ENCODE data around the gene CSF3. TPM values are rescaled to one million over a fixed set of nuclear protein-coding genes. Genes with fewer than 3 reads are reported as not detected.

CSF3 gene
- total RNA-seq, 1 experiment from 2014 or later = not detected

DNA sequence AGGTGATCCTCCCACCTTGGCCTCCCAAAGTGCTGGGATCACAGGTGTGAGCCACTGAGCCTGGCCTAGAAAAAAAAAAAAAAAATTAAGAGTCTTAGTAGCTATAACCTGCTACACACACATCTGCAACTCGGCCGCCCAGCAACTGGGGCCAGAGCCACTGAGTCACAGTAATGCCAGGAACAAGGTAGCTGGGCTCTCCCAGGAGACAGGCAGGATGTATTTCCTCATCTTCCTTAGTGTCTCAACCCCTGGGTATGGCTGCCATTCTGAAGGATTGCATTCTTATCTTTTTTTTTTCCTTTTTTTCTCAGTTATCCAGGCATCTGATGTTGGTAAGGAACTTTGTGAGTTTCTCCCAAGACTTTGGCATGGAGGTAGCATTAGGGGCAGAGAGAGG, 41.7 kb upstream of the CSF3 start:
- RAD21 ChIA-PET (ENCODE audit: low non-redundant PET in 1 of 2, low total read pairs in 2 of 2, uncharacterized antibody in 2 of 2, unreplicated experiment in 2 of 2) = no interaction called here
- Histone ChIP-seq H4K20me1 (ENCODE audit: insufficient read depth) (no peaks in the 10 kb centered on the region), H3K27me3 (ENCODE audit: insufficient read depth, low read length) (peaks cover 9% of the 10 kb centered on the region; the same call in 1 of the 2 replicates), H3K9ac (ENCODE audit: low read length) (no peak overlapping the region), H3K4me1 (ENCODE audit: control insufficient read depth in 1 of 2, insufficient read depth in 2 of 2, low read length in 2 of 2) (no peaks in the 10 kb centered on the region), H3K9me3 (ENCODE audit: control insufficient read depth in 1 of 2, insufficient read depth in 1 of 2, low read depth in 1 of 2, low read length in 2 of 2) (no peaks in the 10 kb centered on the region), H3K36me3 (ENCODE audit: control insufficient read depth in 1 of 2, insufficient read depth in 2 of 2, low read length in 2 of 2) (no peaks in the 10 kb centered on the region), H3K9me2 (ENCODE audit: insufficient read depth) (no peaks in the 10 kb centered on the region), H3K4me2 (ENCODE audit: low read length) (no peak overlapping the region), H3K79me2 (ENCODE audit: insufficient read depth, low read length) (no peaks in the 10 kb centered on the region), H3K4me3 (replicated peaks in 1 of 2; ENCODE audit: low read depth in 1 of 2, low read length in 2 of 2) (no peak overlapping the region), H3K27ac (ENCODE audit: low read depth, low read length) (no peak overlapping the region), H2AFZ (ENCODE audit: low read depth, low read length, poor library complexity, severe bottlenecking) (no peak overlapping the region)
- TF ChIP-seq, protein P1, sequence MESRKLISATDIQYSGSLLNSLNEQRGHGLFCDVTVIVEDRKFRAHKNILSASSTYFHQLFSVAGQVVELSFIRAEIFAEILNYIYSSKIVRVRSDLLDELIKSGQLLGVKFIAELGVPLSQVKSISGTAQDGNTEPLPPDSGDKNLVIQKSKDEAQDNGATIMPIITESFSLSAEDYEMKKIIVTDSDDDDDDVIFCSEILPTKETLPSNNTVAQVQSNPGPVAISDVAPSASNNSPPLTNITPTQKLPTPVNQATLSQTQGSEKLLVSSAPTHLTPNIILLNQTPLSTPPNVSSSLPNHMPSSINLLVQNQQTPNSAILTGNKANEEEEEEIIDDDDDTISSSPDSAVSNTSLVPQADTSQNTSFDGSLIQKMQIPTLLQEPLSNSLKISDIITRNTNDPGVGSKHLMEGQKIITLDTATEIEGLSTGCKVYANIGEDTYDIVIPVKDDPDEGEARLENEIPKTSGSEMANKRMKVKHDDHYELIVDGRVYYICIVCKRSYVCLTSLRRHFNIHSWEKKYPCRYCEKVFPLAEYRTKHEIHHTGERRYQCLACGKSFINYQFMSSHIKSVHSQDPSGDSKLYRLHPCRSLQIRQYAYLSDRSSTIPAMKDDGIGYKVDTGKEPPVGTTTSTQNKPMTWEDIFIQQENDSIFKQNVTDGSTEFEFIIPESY (IDR thresholded peaks at IDR 0.05; ENCODE audit: extremely low read depth, insufficient replicate concordance, low read length) = no peak
- TF ChIP-seq, protein P2, sequence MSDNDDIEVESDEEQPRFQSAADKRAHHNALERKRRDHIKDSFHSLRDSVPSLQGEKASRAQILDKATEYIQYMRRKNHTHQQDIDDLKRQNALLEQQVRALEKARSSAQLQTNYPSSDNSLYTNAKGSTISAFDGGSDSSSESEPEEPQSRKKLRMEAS (IDR thresholded peaks at IDR 0.05) = no peak
- TF ChIP-seq, protein P3, sequence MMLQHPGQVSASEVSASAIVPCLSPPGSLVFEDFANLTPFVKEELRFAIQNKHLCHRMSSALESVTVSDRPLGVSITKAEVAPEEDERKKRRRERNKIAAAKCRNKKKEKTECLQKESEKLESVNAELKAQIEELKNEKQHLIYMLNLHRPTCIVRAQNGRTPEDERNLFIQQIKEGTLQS (IDR thresholded peaks at IDR 0.05) = no peak
- TF ChIP-seq TCF7L2 (IDR thresholded peaks at IDR 0.05; ENCODE audit: borderline replicate concordance, extremely low read depth, insufficient read depth, insufficient read length) (no peak), JUND (IDR thresholded peaks at IDR 0.05) (no peak), SP1 (IDR thresholded peaks at IDR 0.05; ENCODE audit: low read depth) (no peak)
- intact Hi-C loops (cut with micrococcal nuclease) = no loop called here
- CTCF ChIA-PET = interaction anchor here (0.6 kb wide), 1 partner anchor 15 kb away, joined by 4 read pairs; no protein-coding TSS in a partner anchor
- ATAC-seq (no peak), DNase-seq (ENCODE audit: low read depth, low spot score) (no peak)
- POLR2A ChIA-PET = no interaction called here
- BruUV-seq (replicated peaks) = no TSS peak

DNA sequence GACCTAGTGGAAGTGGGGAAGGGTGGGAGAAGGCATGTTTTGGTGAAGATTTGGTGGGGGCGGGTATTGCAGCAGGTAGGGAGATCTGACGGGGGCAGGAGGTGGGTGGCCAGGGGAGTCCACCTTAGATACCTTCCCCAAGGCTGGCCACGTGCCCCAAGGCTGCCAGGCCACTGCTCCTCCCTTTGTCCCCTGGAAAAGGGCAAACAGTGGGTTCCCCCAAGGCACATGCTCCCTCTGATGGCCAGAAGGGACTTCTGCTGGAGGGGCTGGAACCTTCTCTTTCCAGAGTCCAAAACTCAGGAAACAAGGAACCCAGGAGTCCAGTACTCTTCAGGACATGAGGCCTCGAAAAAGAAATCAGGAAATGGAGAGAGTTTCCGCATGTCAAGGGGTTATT, 40.8 kb upstream of the CSF3 start:
- Histone ChIP-seq H3K79me2 (ENCODE audit: insufficient read depth, low read length) (no peaks in the 10 kb centered on the region), H2AFZ (ENCODE audit: low read depth, low read length, poor library complexity, severe bottlenecking) (no peak overlapping the region), H3K4me3 (replicated peaks in 1 of 2; ENCODE audit: low read depth in 1 of 2, low read length in 2 of 2) (no peak overlapping the region), H3K4me2 (ENCODE audit: low read length) (no peak overlapping the region), H3K4me1 (ENCODE audit: control insufficient read depth in 1 of 2, insufficient read depth in 2 of 2, low read length in 2 of 2) (peaks cover 2 to 4% of the 10 kb centered on the region in 2 experiments; a peak in 2 of 4 replicates), H3K36me3 (ENCODE audit: control insufficient read depth in 1 of 2, insufficient read depth in 2 of 2, low read length in 2 of 2) (no peaks in the 10 kb centered on the region), H3K27ac (ENCODE audit: low read depth, low read length) (no peak overlapping the region), H3K9me2 (ENCODE audit: insufficient read depth) (no peaks in the 10 kb centered on the region), H3K9ac (ENCODE audit: low read length) (no peak overlapping the region), H3K27me3 (ENCODE audit: insufficient read depth, low read length) (peaks cover 9% of the 10 kb centered on the region; the same call in 1 of the 2 replicates), H4K20me1 (ENCODE audit: insufficient read depth) (no peaks in the 10 kb centered on the region), H3K9me3 (ENCODE audit: control insufficient read depth in 1 of 2, insufficient read depth in 1 of 2, low read depth in 1 of 2, low read length in 2 of 2) (no peaks in the 10 kb centered on the region)
- ChIA-PET POLR2A (no interaction called here), CTCF (interaction anchor here (0.6 kb wide), 1 partner anchor 16 kb away, joined by 4 read pairs; no protein-coding TSS in a partner anchor), RAD21 (ENCODE audit: low non-redundant PET in 1 of 2, low total read pairs in 2 of 2, uncharacterized antibody in 2 of 2, unreplicated experiment in 2 of 2) (no interaction called here)
- no TSS peak for BruUV-seq (replicated peaks)
- DNase-seq (ENCODE audit: low read depth, low spot score) (no peak), ATAC-seq (no peak)
- intact Hi-C loops (cut with micrococcal nuclease) = no loop called here
- TF ChIP-seq, protein P2 (IDR thresholded peaks at IDR 0.05) = no peak
- TF ChIP-seq RAD21 (IDR thresholded peaks at IDR 0.05; ENCODE audit: low read depth) = 0 out of 2 replicates have a peak, but pooled peaks have one; percentile 9

Data from HCT116 (cell line).